Naive thymus-derived CD4-positive, alpha-beta T cell (primary cell): Measurements from ENCODE around the gene TRIO. TPM values are rescaled to one million over a fixed set of nuclear protein-coding genes. Genes with fewer than 3 reads are reported as not detected.
A peak's percentile ranks its signal among the peaks of the same experiment; 100 is the strongest.

Experiments used
- ATAC-seq: fragments of 150-1000 bp; cut with Tn5 transposase; 2 replicates; pipeline ENCODE4 v1.10.0; 2021; ENCODE audit warnings: mild to moderate bottlenecking, moderate library complexity
- CTCF ChIA-PET: fragments of 350-600 bp; sonication (Branson Sonifier 250); formaldehyde crosslinking; loops from one replicate; lab custom pipeline; 2021; ENCODE audit warnings: antibody characterized with exemption; lab: Charles Lee
- POLR2A ChIA-PET: fragments of 350-600 bp; sonication (Branson Sonifier 250); formaldehyde crosslinking; loops from one replicate; lab custom pipeline; 2021; ENCODE audit warnings: antibody characterized with exemption, inconsistent platforms; lab: Charles Lee
- DNase-seq, 9 donors: peaks; one replicate each; pipeline versions ENCODE4 v3.0.0 to v3.0.0-alpha.2; 2020 to 2022; ENCODE audit warnings: mixed read lengths in 1 of 9
- H3K27ac ChIP-seq: one replicate; pipeline ENCODE4 v1.7.0; 2013; ENCODE audit warnings: mild to moderate bottlenecking, low read depth, low read length, moderate library complexity
- H3K27me3 ChIP-seq, 2 donors: one replicate each; pipeline ENCODE4 v1.7.0; 2013; ENCODE audit warnings: low read length in 2 of 2, mild to moderate bottlenecking in 2 of 2, moderate library complexity in 2 of 2; ENCODE audit not compliant: control insufficient read depth in 2 of 2, insufficient read depth in 2 of 2
- H3K36me3 ChIP-seq, 3 experiments: 1 replicate in 2 of 3; 2 replicates in 1 of 3; pipeline ENCODE4 v1.7.0; 2013; ENCODE audit warnings: low read length in 3 of 3, mild to moderate bottlenecking in 3 of 3, moderate library complexity in 1 of 3; ENCODE audit not compliant: insufficient read depth in 3 of 3, control insufficient read depth in 2 of 3
- H3K4me1 ChIP-seq, 2 donors: one replicate each; pipeline ENCODE4 v1.7.0; 2013; ENCODE audit warnings: low read length in 2 of 2, mild to moderate bottlenecking in 2 of 2, moderate library complexity in 1 of 2; ENCODE audit not compliant: control insufficient read depth in 2 of 2, insufficient read depth in 2 of 2
- H3K4me3 ChIP-seq: 2 replicates; pipeline ENCODE4 v1.7.0; 2013; ENCODE audit warnings: mild to moderate bottlenecking, low read length
- H3K9me3 ChIP-seq, 3 experiments: 1 replicate in 2 of 3; 2 replicates in 1 of 3; pipeline ENCODE4 v1.7.0; 2013; ENCODE audit warnings: low read length in 3 of 3; ENCODE audit not compliant: control insufficient read depth in 2 of 3
- H3K27ac Mint-ChIP-seq, 9 donors: one replicate each; pipeline ENCODE4 v1.8.0; 2020 to 2022; ENCODE audit warnings: mixed read lengths in 9 of 9, mild to moderate bottlenecking in 8 of 9, moderate library complexity in 5 of 9, inconsistent platforms in 2 of 9
- H3K27me3 Mint-ChIP-seq, 5 donors: one replicate each; pipeline ENCODE4 v1.8.0; 2021 to 2022; ENCODE audit warnings: mixed read lengths in 5 of 5, mild to moderate bottlenecking in 1 of 5
- H3K36me3 Mint-ChIP-seq, 5 donors: one replicate each; pipeline ENCODE4 v1.8.0; 2020 to 2022; ENCODE audit warnings: mixed read lengths in 5 of 5, mild to moderate bottlenecking in 3 of 5, inconsistent platforms in 1 of 5
- H3K4me1 Mint-ChIP-seq, 7 donors: one replicate each; pipeline ENCODE4 v1.8.0; 2020 to 2022; ENCODE audit warnings: mixed read lengths in 7 of 7, mild to moderate bottlenecking in 3 of 7, inconsistent platforms in 1 of 7
- H3K4me3 Mint-ChIP-seq, 10 donors: one replicate each; pipeline ENCODE4 v1.8.0; 2020 to 2022; ENCODE audit warnings: mild to moderate bottlenecking in 10 of 10, mixed read lengths in 10 of 10, moderate library complexity in 6 of 10, inconsistent platforms in 2 of 10
- H3K9me3 Mint-ChIP-seq, 11 donors: one replicate each; pipeline ENCODE4 v1.8.0; 2020 to 2022; ENCODE audit warnings: mixed read lengths in 11 of 11, mild to moderate bottlenecking in 4 of 11, inconsistent platforms in 1 of 11, moderate library complexity in 1 of 11
- intact Hi-C, 2 donors: fragments of 100-400 bp; cut with micrococcal nuclease; formaldehyde crosslinking; loops; one replicate each; pipeline ENCODE4 v1.15.1; 2023
- polyA plus RNA-seq, 2 donors: library from polyadenylated mRNA; unstranded; fragments of 300-500 nt; fragmentation: Illumina TruSeq; gene quantifications; one replicate each; pipeline ENCODE4 v1.2.3, GENCODE V29; 2021
- total RNA-seq, 6 experiments: library from RNA in 5 of 6; stranded (reverse) in 5 of 6; gene quantifications; 1 replicate in 5 of 6; 2 replicates in 1 of 6; pipeline ENCODE4 v1.2.3 and lab custom pipeline; 2021 to 2026

The TRIO gene
- total and polyA plus RNA-seq, 7 experiments from 2014 or later, result 0.16 to 45.9 (median 5.7) TPM

GRCh38 chr5:14266686-14267085 is 123.5 kb downstream of the TRIO start:
- Mint-ChIP-seq H3K4me1 (peaks cover 6 to 12% (median 6%) of the 10 kb centered on the region in 7 donors), H3K27ac (no peak overlapping the region), H3K27me3 (peaks cover 17 to 44% (median 33%) of the 10 kb centered on the region in 5 donors), H3K9me3 (no peaks in the 10 kb centered on the region), H3K36me3 (no peaks in the 10 kb centered on the region), H3K4me3 (no peak overlapping the region)
- no peak overlapping the region for H3K4me3 ChIP-seq
- H3K36me3 ChIP-seq, result no peaks in the 10 kb centered on the region
- ATAC-seq (no peak), DNase-seq (no peak)
- ChIA-PET CTCF (no interaction called here), POLR2A (no interaction called here)
- intact Hi-C loops, result loop anchor here in 1 of 2 donors (5.0 kb wide), 1 partner anchor 606 kb away; the partner anchor contains the start of gene ANKH
- no peak overlapping the region for H3K27ac ChIP-seq
- no peaks in the 10 kb centered on the region for H3K4me1 ChIP-seq
- H3K27me3 ChIP-seq, result peaks cover 0 to 5% of the 10 kb centered on the region in 2 donors
- no peaks in the 10 kb centered on the region for H3K9me3 ChIP-seq

- ChIA-PET POLR2A (no interaction called here), CTCF (no interaction called here)
- Histone ChIP-seq H3K4me3 (no peak overlapping the region), H3K9me3 (no peaks in the 10 kb centered on the region), H3K4me1 (no peaks in the 10 kb centered on the region), H3K27ac (no peak overlapping the region), H3K36me3 (no peaks in the 10 kb centered on the region), H3K27me3 (peaks cover 0 to 5% of the 10 kb centered on the region in 2 donors)
- ATAC-seq, result no peak
- no peak overlapping the region for H3K27ac Mint-ChIP-seq
- no peak overlapping the region for H3K4me3 Mint-ChIP-seq
- peaks cover 6 to 12% (median 6%) of the 10 kb centered on the region in 7 donors for H3K4me1 Mint-ChIP-seq
- intact Hi-C loops, result loop anchor here in 1 of 2 donors (5.0 kb wide), 1 partner anchor 605 kb away; the partner anchor contains the start of gene ANKH
- no peak for DNase-seq
- no peaks in the 10 kb centered on the region for H3K36me3 Mint-ChIP-seq
- H3K27me3 Mint-ChIP-seq, result peaks cover 18 to 46% (median 36%) of the 10 kb centered on the region in 5 donors
- no peaks in the 10 kb centered on the region for H3K9me3 Mint-ChIP-seq
Measured at GRCh38 chr5:14267166-14267838, 124.2 kb downstream of the TRIO start.

- no peak overlapping the region for H3K4me3 Mint-ChIP-seq
- Histone ChIP-seq H3K4me1 (no peaks in the 10 kb centered on the region), H3K27me3 (peaks cover 0 to 5% of the 10 kb centered on the region in 2 donors), H3K36me3 (no peaks in the 10 kb centered on the region), H3K27ac (no peak overlapping the region), H3K9me3 (no peaks in the 10 kb centered on the region), H3K4me3 (no peak overlapping the region)
- peaks cover 12 to 44% (median 36%) of the 10 kb centered on the region in 5 donors for H3K27me3 Mint-ChIP-seq
- no peaks in the 10 kb centered on the region for H3K36me3 Mint-ChIP-seq
- ATAC-seq, result peak; percentile 23
- DNase-seq, result no peak
- ChIA-PET CTCF (no interaction called here), POLR2A (no interaction called here)
- H3K27ac Mint-ChIP-seq, result no peak overlapping the region
- peaks cover 6 to 12% (median 6%) of the 10 kb centered on the region in 7 donors for H3K4me1 Mint-ChIP-seq
- intact Hi-C loops, result loop anchor here in 1 of 2 donors (5.0 kb wide), 1 partner anchor 604 kb away; the partner anchor contains the start of gene ANKH
- H3K9me3 Mint-ChIP-seq, result no peaks in the 10 kb centered on the region
Measured at GRCh38 chr5:14267991-14268708, 125.0 kb downstream of the TRIO start.

GRCh38 chr5:14268738-14269137 is 125.6 kb downstream of the TRIO start:
- H3K27me3 Mint-ChIP-seq, result peaks cover 12 to 38% (median 36%) of the 10 kb centered on the region in 5 donors
- ChIA-PET POLR2A (no interaction called here), CTCF (interaction anchor here (1.5 kb wide), 1 partner anchor 160 kb away, joined by 4 read pairs; no protein-coding TSS in a partner anchor)
- no peak overlapping the region for H3K4me3 Mint-ChIP-seq
- Histone ChIP-seq H3K27me3 (peaks cover 0 to 5% of the 10 kb centered on the region in 2 donors), H3K4me3 (no peak overlapping the region), H3K27ac (no peak overlapping the region), H3K4me1 (no peaks in the 10 kb centered on the region), H3K9me3 (no peaks in the 10 kb centered on the region), H3K36me3 (no peaks in the 10 kb centered on the region)
- no peaks in the 10 kb centered on the region for H3K9me3 Mint-ChIP-seq
- intact Hi-C loops, result loop anchor here in 1 of 2 donors (5.0 kb wide), 1 partner anchor 604 kb away; the partner anchor contains the start of gene ANKH
- no peak for DNase-seq
- peaks cover 6 to 12% (median 6%) of the 10 kb centered on the region in 7 donors for H3K4me1 Mint-ChIP-seq
- no peak overlapping the region for H3K27ac Mint-ChIP-seq
- no peaks in the 10 kb centered on the region for H3K36me3 Mint-ChIP-seq
- ATAC-seq, result no peak

- no peak for DNase-seq
- Mint-ChIP-seq H3K27me3 (peaks cover 12 to 41% (median 36%) of the 10 kb centered on the region in 5 donors), H3K4me3 (no peak overlapping the region), H3K9me3 (no peaks in the 10 kb centered on the region), H3K27ac (no peak overlapping the region), H3K4me1 (peaks cover 6 to 12% (median 6%) of the 10 kb centered on the region in 7 donors), H3K36me3 (no peaks in the 10 kb centered on the region)
- H3K4me1 ChIP-seq, result no peaks in the 10 kb centered on the region
- H3K27me3 ChIP-seq, result peaks cover 0 to 5% of the 10 kb centered on the region in 2 donors
- H3K4me3 ChIP-seq, result no peak overlapping the region
- intact Hi-C loops, result loop anchor here in 1 of 2 donors (5.0 kb wide), 1 partner anchor 603 kb away; the partner anchor contains the start of gene ANKH
- ChIA-PET CTCF (interaction anchor here (1.5 kb wide), 1 partner anchor 161 kb away, joined by 4 read pairs; no protein-coding TSS in a partner anchor), POLR2A (no interaction called here)
- H3K9me3 ChIP-seq, result no peaks in the 10 kb centered on the region
- no peak overlapping the region for H3K27ac ChIP-seq
- ATAC-seq, result no peak
- no peaks in the 10 kb centered on the region for H3K36me3 ChIP-seq
Measured at GRCh38 chr5:14269395-14269794, 126.3 kb downstream of the TRIO start.

- H3K4me3 Mint-ChIP-seq, result no peak overlapping the region
- intact Hi-C loops, result loop anchor here (1.0 to 5.0 kb wide), 3 partner anchors 162 to 283 kb away; no protein-coding TSS in a partner anchor
- ChIA-PET POLR2A (no interaction called here), CTCF (interaction anchor here (1.5 kb wide), 1 partner anchor 162 kb away, joined by 4 read pairs; no protein-coding TSS in a partner anchor)
- H3K27me3 Mint-ChIP-seq, result peaks cover 12 to 38% (median 36%) of the 10 kb centered on the region in 5 donors
- Histone ChIP-seq H3K27ac (no peak overlapping the region), H3K4me1 (no peaks in the 10 kb centered on the region), H3K9me3 (no peaks in the 10 kb centered on the region), H3K27me3 (no peaks in the 10 kb centered on the region), H3K36me3 (no peaks in the 10 kb centered on the region), H3K4me3 (no peak overlapping the region)
- no peaks in the 10 kb centered on the region for H3K36me3 Mint-ChIP-seq
- DNase-seq, result peak in 2 of 9 donors; percentile 12 to 22
- no peaks in the 10 kb centered on the region for H3K9me3 Mint-ChIP-seq
- no peak overlapping the region for H3K27ac Mint-ChIP-seq
- ATAC-seq, result peak; percentile 57
- H3K4me1 Mint-ChIP-seq, result peaks cover 0 to 5% (median 0%) of the 10 kb centered on the region in 7 donors
Measured at GRCh38 chr5:14270209-14270702, 127.1 kb downstream of the TRIO start.
